ENCODE measurements around the gene ARL16.

DNA sequence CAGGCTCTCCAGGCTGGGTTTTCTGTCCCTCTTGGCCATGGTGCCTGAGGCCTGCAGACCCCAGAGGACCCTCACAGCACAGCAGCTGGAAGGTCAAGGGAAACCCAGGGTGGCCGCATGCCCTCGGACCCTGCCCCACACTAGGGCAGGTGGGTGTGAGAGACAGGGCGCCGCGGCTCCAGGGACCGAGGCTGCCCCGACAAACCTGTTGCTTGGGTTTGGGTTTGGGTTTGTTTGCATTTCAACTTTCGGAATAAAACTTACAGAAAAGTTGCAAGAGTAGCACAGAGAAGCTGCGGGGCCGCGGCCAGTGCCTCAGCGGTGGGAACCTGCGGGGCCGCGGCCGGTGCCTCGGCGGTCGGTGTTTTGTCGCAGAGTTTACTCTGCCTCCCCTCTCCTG lies 8.0 kb upstream of the ARL16 start:
- TF ChIP-seq, protein P1, sequence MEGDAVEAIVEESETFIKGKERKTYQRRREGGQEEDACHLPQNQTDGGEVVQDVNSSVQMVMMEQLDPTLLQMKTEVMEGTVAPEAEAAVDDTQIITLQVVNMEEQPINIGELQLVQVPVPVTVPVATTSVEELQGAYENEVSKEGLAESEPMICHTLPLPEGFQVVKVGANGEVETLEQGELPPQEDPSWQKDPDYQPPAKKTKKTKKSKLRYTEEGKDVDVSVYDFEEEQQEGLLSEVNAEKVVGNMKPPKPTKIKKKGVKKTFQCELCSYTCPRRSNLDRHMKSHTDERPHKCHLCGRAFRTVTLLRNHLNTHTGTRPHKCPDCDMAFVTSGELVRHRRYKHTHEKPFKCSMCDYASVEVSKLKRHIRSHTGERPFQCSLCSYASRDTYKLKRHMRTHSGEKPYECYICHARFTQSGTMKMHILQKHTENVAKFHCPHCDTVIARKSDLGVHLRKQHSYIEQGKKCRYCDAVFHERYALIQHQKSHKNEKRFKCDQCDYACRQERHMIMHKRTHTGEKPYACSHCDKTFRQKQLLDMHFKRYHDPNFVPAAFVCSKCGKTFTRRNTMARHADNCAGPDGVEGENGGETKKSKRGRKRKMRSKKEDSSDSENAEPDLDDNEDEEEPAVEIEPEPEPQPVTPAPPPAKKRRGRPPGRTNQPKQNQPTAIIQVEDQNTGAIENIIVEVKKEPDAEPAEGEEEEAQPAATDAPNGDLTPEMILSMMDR (IDR thresholded peaks at IDR 0.05), result no peak
- TF ChIP-seq POLR2A (IDR thresholded peaks at IDR 0.05), result no peak

All from heart left ventricle (tissue), 13 donors.